Lung (tissue), 12 donors: ENCODE data around the gene EEA1. TPM values are rescaled to one million over a fixed set of nuclear protein-coding genes. Genes with fewer than 3 reads are reported as not detected.

Experiments
- ATAC-seq: fragments of 200-7000 bp; cut with Tn5 transposase; one replicate; pipeline ENCODE4 v1.9.1; 2020; ENCODE audit warnings: moderate number of reproducible peaks; ENCODE audit not compliant: insufficient read depth, low FRiP score
- DNase-seq, 3 donors: peaks; one replicate each; pipeline ENCODE4 v3.0.0-alpha.2; 2013 to 2017
- H3K27ac ChIP-seq, 2 donors: one replicate each; pipeline ENCODE4 v1.5.1; 2013; ENCODE audit warnings: mild to moderate bottlenecking in 2 of 2, moderate library complexity in 2 of 2, control low read depth in 1 of 2, inconsistent platforms in 1 of 2, low read depth in 1 of 2, low read length in 1 of 2
- H3K27me3 ChIP-seq, 3 donors: one replicate each; pipeline ENCODE4 v1.5.1; 2013; ENCODE audit warnings: low read length in 2 of 3; ENCODE audit not compliant: control insufficient read depth in 3 of 3, insufficient read depth in 3 of 3
- H3K36me3 ChIP-seq, 4 donors: one replicate each; pipeline ENCODE4 v1.5.1; 2013; ENCODE audit warnings: low read length in 4 of 4, mild to moderate bottlenecking in 1 of 4, moderate library complexity in 1 of 4; ENCODE audit not compliant: control insufficient read depth in 4 of 4, insufficient read depth in 4 of 4
- H3K4me1 ChIP-seq, 5 donors: one replicate each; pipeline ENCODE4 v1.5.1; 2013; ENCODE audit warnings: low read length in 5 of 5, mild to moderate bottlenecking in 2 of 5, moderate library complexity in 1 of 5; ENCODE audit not compliant: control insufficient read depth in 5 of 5, insufficient read depth in 5 of 5
- H3K4me3 ChIP-seq: one replicate; pipeline ENCODE4 v1.5.1; 2013; ENCODE audit warnings: mild to moderate bottlenecking, control low read depth, moderate library complexity
- H3K9ac ChIP-seq, 2 donors: one replicate each; pipeline ENCODE4 v1.5.1; 2013; ENCODE audit warnings: low read length in 2 of 2, control low read depth in 1 of 2; ENCODE audit not compliant: insufficient read depth in 1 of 2
- H3K9me3 ChIP-seq, 4 donors: one replicate each; pipeline ENCODE4 v1.5.1; 2013; ENCODE audit warnings: low read length in 3 of 4, mild to moderate bottlenecking in 1 of 4, moderate library complexity in 1 of 4; ENCODE audit not compliant: control insufficient read depth in 4 of 4, insufficient read depth in 3 of 4
- CTCF ChIP-seq: IDR thresholded peaks from 2 replicates; pipeline ENCODE4 v1.5.1; 2012; ENCODE audit warnings: mild to moderate bottlenecking; ENCODE audit errors: control extremely low read depth, extremely low read depth
- WGBS, 2 donors: extraction: QIAGEN DNeasy Blood & Tissue Kit; methylation state at CpG; one replicate each; pipeline ENCODE4 v1.1.7; 2013; 5-methylcytosine and 5-hydroxymethylcytosine counted together
- polyA plus RNA-seq, 2 donors: library from polyadenylated mRNA; stranded (reverse); fragments of 200-250 nt; gene quantifications; one replicate each; pipeline ENCODE4 v1.2.1, GENCODE V29; 2013
- total RNA-seq, 2 donors: library from RNA; depleted of rRNA in 1 of 2; stranded (reverse); fragments of >200 nt in 1 of 2; gene quantifications; one replicate each; pipeline ENCODE4 v1.2.1, GENCODE V29; 2014 to 2021
- donor health status: control.
- donor health status: control.
- donor health status: Bipolar disorder and iron deficiency.
- donor health status: healthy.
- donor health status: DM: yes; HTN: yes; CAD: no.

The EEA1 gene
- total and polyA plus RNA-seq, 4 donors, result 3.7 to 37.0 (median 15.8) TPM

GRCh38 chr12:92775416-92775815 lies 153.7 kb downstream of the EEA1 start:
- no peaks in the 10 kb centered on the region for H3K9me3 ChIP-seq
- peaks cover 0 to 11% (median 4%) of the 10 kb centered on the region in 5 donors for H3K4me1 ChIP-seq
- no peak overlapping the region for H3K9ac ChIP-seq
- H3K27ac ChIP-seq, result no peak overlapping the region
- no peak overlapping the region for H3K4me3 ChIP-seq
- TF ChIP-seq CTCF, result no peak
- DNase-seq (peak in 1 of 3 donors; percentile 17), ATAC-seq (no peak)
- peaks cover 0 to 11% (median 6%) of the 10 kb centered on the region in 4 donors for H3K36me3 ChIP-seq
- no peaks in the 10 kb centered on the region for H3K27me3 ChIP-seq

- Histone ChIP-seq H3K36me3 (peaks cover 0 to 2% (median 0%) of the 10 kb centered on the region in 4 donors), H3K27me3 (no peaks in the 10 kb centered on the region), H3K9ac (no peak overlapping the region), H3K4me3 (no peak overlapping the region), H3K4me1 (peaks cover 0 to 26% (median 9%) of the 10 kb centered on the region in 5 donors), H3K9me3 (no peaks in the 10 kb centered on the region), H3K27ac (no peak overlapping the region)
- no peak for TF ChIP-seq CTCF
- ATAC-seq (no peak), DNase-seq (peak in 2 of 3 donors; percentile 19 to 25)
- 0 to 17% methylated on average over 1 of the region's 1 CpG for WGBS, 2 donors
Measured at GRCh38 chr12:92771001-92771400, 158.1 kb downstream of the EEA1 start.

- no peaks in the 10 kb centered on the region for H3K27me3 ChIP-seq
- peaks cover 0 to 18% (median 9%) of the 10 kb centered on the region in 5 donors for H3K4me1 ChIP-seq
- no peak overlapping the region for H3K9ac ChIP-seq
- H3K27ac ChIP-seq, result no peak overlapping the region
- ATAC-seq (peak; percentile 37), DNase-seq (peak in 2 of 3 donors; percentile 47 to 61)
- WGBS, 2 donors, result 24 to 63% methylated on average over 4 of the region's 4 CpGs
- H3K36me3 ChIP-seq, result peaks cover 0 to 2% (median 0%) of the 10 kb centered on the region in 4 donors
- H3K4me3 ChIP-seq, result no peak overlapping the region
- no peaks in the 10 kb centered on the region for H3K9me3 ChIP-seq
- no peak for TF ChIP-seq CTCF
Measured at GRCh38 chr12:92769124-92769901, 159.8 kb downstream of the EEA1 start.
